Uterus (tissue), 4 donors: ENCODE data around the gene MAGI2. TPM values are rescaled to one million over a fixed set of nuclear protein-coding genes. Genes with fewer than 3 reads are reported as not detected.

ENCODE experiments used
- DNase-seq, 2 donors: peaks; one replicate each; pipeline ENCODE4 v3.0.0-alpha.2; 2019 to 2020
- H3K27ac ChIP-seq, 2 donors: fragments of 200-600 bp; sonication (generic); 1 replicate in 1 of 2; 2 replicates in 1 of 2; pipeline ENCODE4 v1.5.1; 2016 to 2018
- H3K27me3 ChIP-seq, 2 donors: fragments of 200-600 bp; sonication (generic); one replicate each; pipeline ENCODE4 v1.5.1; 2018 to 2019; ENCODE audit warnings: control low read depth in 1 of 2
- H3K36me3 ChIP-seq, 2 donors: fragments of 200-600 bp; sonication (generic); one replicate each; pipeline ENCODE4 v1.5.1; 2019; ENCODE audit warnings: control low read depth in 1 of 2
- H3K4me1 ChIP-seq, 2 donors: fragments of 200-600 bp; sonication (generic); one replicate each; pipeline ENCODE4 v1.5.1; 2018 to 2019; ENCODE audit warnings: control low read depth in 1 of 2
- H3K4me3 ChIP-seq, 2 donors: fragments of 200-600 bp; sonication (generic); 1 replicate in 1 of 2; 2 replicates in 1 of 2; pipeline ENCODE4 v1.5.1; 2018 to 2019; ENCODE audit warnings: mild to moderate bottlenecking in 1 of 2
- H3K9me3 ChIP-seq, 2 donors: fragments of 200-600 bp; sonication (generic); one replicate each; pipeline ENCODE4 v1.5.1; 2019; ENCODE audit warnings: control low read depth in 1 of 2
- CTCF ChIP-seq, 4 experiments: fragments of 200-600 bp in 2 of 4; fragments of 450-650 bp in 2 of 4; sonication (generic) in 2 of 4; IDR thresholded peaks; one replicate each; pipeline ENCODE4 v1.5.1; 2016 to 2019; ENCODE audit warnings: antibody characterized with exemption in 4 of 4, mild to moderate bottlenecking in 2 of 4, moderate library complexity in 1 of 4
- POLR2A ChIP-seq, 2 donors: fragments of 450-650 bp; IDR thresholded peaks; one replicate each; pipeline ENCODE4 v1.6.1; 2016; ENCODE audit warnings: antibody characterized with exemption in 2 of 2, mild to moderate bottlenecking in 1 of 2, moderate library complexity in 1 of 2
- intact Hi-C: fragments of 100-400 bp; cut with DNase I; formaldehyde crosslinking; loops from one replicate; pipeline ENCODE4 v1.15.1; 2023; ENCODE audit warnings: low total_unique reads
- total RNA-seq, 4 donors: library from RNA; depleted of rRNA in 3 of 4; stranded (reverse); fragments of >200 nt in 3 of 4; gene quantifications; one replicate each; pipeline versions ENCODE4 v1.1.0 to v1.2.4, GENCODE V29; 2014 to 2023
- donor health status: DM: yes; HTN: yes; CAD: no.

MAGI2 gene
- total RNA-seq, 4 donors from 2014 or later = 5.3 to 23.2 (median 13.8) TPM

GRCh38 chr7:78702770-78703169 is 750.7 kb downstream of the MAGI2 start:
- Histone ChIP-seq H3K27ac (no peak overlapping the region), H3K9me3 (no peaks in the 10 kb centered on the region), H3K4me3 (no peak overlapping the region), H3K27me3 (no peaks in the 10 kb centered on the region), H3K4me1 (no peaks in the 10 kb centered on the region), H3K36me3 (no peaks in the 10 kb centered on the region)
- no peak for TF ChIP-seq POLR2A (IDR thresholded peaks at IDR 0.05)
- TF ChIP-seq CTCF (IDR thresholded peaks at IDR 0.05) = no peak
- intact Hi-C loops = no loop called here
- no peak for DNase-seq

GRCh38 chr7:78695826-78696225 is 757.6 kb downstream of the MAGI2 start:
- DNase-seq = no peak
- TF ChIP-seq POLR2A (IDR thresholded peaks at IDR 0.05) (no peak), CTCF (IDR thresholded peaks at IDR 0.05) (no peak)
- no peaks in the 10 kb centered on the region for H3K36me3 ChIP-seq
- no peak overlapping the region for H3K4me3 ChIP-seq
- intact Hi-C loops = no loop called here
- no peak overlapping the region for H3K27ac ChIP-seq
- H3K27me3 ChIP-seq = no peaks in the 10 kb centered on the region
- no peaks in the 10 kb centered on the region for H3K9me3 ChIP-seq
- H3K4me1 ChIP-seq = no peaks in the 10 kb centered on the region

- H3K27me3 ChIP-seq = no peaks in the 10 kb centered on the region
- TF ChIP-seq POLR2A (IDR thresholded peaks at IDR 0.05) (no peak), CTCF (IDR thresholded peaks at IDR 0.05) (no peak)
- H3K9me3 ChIP-seq = no peaks in the 10 kb centered on the region
- intact Hi-C loops = no loop called here
- no peaks in the 10 kb centered on the region for H3K4me1 ChIP-seq
- H3K4me3 ChIP-seq = no peak overlapping the region
- no peak overlapping the region for H3K27ac ChIP-seq
- no peak for DNase-seq
- no peaks in the 10 kb centered on the region for H3K36me3 ChIP-seq
Observed at GRCh38 chr7:78691584-78691983, 761.9 kb downstream of the MAGI2 start.

GRCh38 chr7:78690174-78690573 is 763.3 kb downstream of the MAGI2 start:
- no peaks in the 10 kb centered on the region for H3K27me3 ChIP-seq
- DNase-seq = no peak
- intact Hi-C loops = no loop called here
- no peaks in the 10 kb centered on the region for H3K9me3 ChIP-seq
- no peak for TF ChIP-seq POLR2A (IDR thresholded peaks at IDR 0.05)
- no peak for TF ChIP-seq CTCF (IDR thresholded peaks at IDR 0.05)
- no peak overlapping the region for H3K4me3 ChIP-seq
- H3K36me3 ChIP-seq = no peaks in the 10 kb centered on the region
- no peak overlapping the region for H3K27ac ChIP-seq
- no peaks in the 10 kb centered on the region for H3K4me1 ChIP-seq

GRCh38 chr7:78688376-78688775 is 765.1 kb downstream of the MAGI2 start:
- Histone ChIP-seq H3K36me3 (no peaks in the 10 kb centered on the region), H3K9me3 (no peaks in the 10 kb centered on the region), H3K4me3 (no peak overlapping the region), H3K4me1 (no peaks in the 10 kb centered on the region), H3K27me3 (no peaks in the 10 kb centered on the region), H3K27ac (no peak overlapping the region)
- intact Hi-C loops = no loop called here
- no peak for TF ChIP-seq CTCF (IDR thresholded peaks at IDR 0.05)
- no peak for TF ChIP-seq POLR2A (IDR thresholded peaks at IDR 0.05)
- no peak for DNase-seq
